Esophagus squamous epithelium (tissue), 4 donors: ENCODE data around the gene FOXP1.

Experiments used
- POLR2A ChIP-seq, 4 donors: fragments of 450-650 bp; IDR thresholded peaks; one replicate each; pipeline ENCODE4 v1.6.1; 2017; ENCODE audit warnings: antibody characterized with exemption in 4 of 4, mild to moderate bottlenecking in 4 of 4, moderate library complexity in 3 of 4
- TF ChIP-seq, protein P1 (sequence below), 6 experiments: fragments of 450-650 bp in 4 of 6; fragments of 200-600 bp in 2 of 6; sonication (generic) in 2 of 6; IDR thresholded peaks; one replicate each; pipeline ENCODE4 v1.5.1; 2016 to 2019; ENCODE audit warnings: antibody characterized with exemption in 6 of 6, mild to moderate bottlenecking in 4 of 6, moderate library complexity in 4 of 6

DNA sequence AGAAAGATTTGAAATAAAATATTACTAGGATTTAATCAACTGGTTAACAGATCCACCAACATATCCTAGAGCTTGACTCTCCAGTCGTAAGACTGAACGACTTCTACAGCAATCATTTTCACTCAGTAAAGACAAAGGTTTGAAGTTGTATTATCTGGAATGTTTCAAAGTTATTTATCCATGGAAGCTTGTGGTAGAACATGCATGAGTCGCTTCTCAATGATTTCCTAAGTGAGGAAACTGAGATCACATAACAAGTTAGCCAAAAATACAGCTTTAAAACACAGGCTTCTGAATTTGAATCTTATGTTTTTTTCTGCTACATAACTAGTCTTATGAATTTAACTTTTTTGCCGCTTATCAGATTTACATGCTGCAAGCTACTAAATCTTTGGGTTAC, 241.8 kb downstream of the FOXP1 start:
- TF ChIP-seq, protein P1, sequence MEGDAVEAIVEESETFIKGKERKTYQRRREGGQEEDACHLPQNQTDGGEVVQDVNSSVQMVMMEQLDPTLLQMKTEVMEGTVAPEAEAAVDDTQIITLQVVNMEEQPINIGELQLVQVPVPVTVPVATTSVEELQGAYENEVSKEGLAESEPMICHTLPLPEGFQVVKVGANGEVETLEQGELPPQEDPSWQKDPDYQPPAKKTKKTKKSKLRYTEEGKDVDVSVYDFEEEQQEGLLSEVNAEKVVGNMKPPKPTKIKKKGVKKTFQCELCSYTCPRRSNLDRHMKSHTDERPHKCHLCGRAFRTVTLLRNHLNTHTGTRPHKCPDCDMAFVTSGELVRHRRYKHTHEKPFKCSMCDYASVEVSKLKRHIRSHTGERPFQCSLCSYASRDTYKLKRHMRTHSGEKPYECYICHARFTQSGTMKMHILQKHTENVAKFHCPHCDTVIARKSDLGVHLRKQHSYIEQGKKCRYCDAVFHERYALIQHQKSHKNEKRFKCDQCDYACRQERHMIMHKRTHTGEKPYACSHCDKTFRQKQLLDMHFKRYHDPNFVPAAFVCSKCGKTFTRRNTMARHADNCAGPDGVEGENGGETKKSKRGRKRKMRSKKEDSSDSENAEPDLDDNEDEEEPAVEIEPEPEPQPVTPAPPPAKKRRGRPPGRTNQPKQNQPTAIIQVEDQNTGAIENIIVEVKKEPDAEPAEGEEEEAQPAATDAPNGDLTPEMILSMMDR (IDR thresholded peaks at IDR 0.05): no peak
- no peak for TF ChIP-seq POLR2A (IDR thresholded peaks at IDR 0.05)
